Calu3 (cell line): ENCODE data around the gene FABP6. TPM values are rescaled to one million over a fixed set of nuclear protein-coding genes. Genes with fewer than 3 reads are reported as not detected.
A peak's percentile ranks its signal among the peaks of the same experiment; 100 is the strongest.

ENCODE experiments used
- BruUV-seq: library from RNA; stranded (reverse); fragments of 400-500 nt; replicated peaks from 2 replicates; lab custom pipeline; 2021; lab: Mats Ljungman, UMichigan
- CTCF ChIA-PET: fragments of 300-600 bp; sonication (Branson Sonifier 250); formaldehyde crosslinking; loops from one replicate; lab custom pipeline; 2022; ENCODE audit warnings: antibody characterized with exemption; lab: Charles Lee
- DNase-seq: peaks from one replicate; pipeline ENCODE4 v3.0.0; 2022
- H3K27ac Mint-ChIP-seq: one replicate; pipeline ENCODE4 v1.8.0; 2022; ENCODE audit warnings: mixed read lengths; ENCODE audit not compliant: unreplicated experiment
- H3K27me3 Mint-ChIP-seq: one replicate; pipeline ENCODE4 v1.8.0; 2022; ENCODE audit warnings: mixed read lengths; ENCODE audit not compliant: unreplicated experiment
- H3K36me3 Mint-ChIP-seq: one replicate; pipeline ENCODE4 v1.8.0; 2022; ENCODE audit warnings: mild to moderate bottlenecking, moderate library complexity, mixed read lengths; ENCODE audit not compliant: insufficient read depth, unreplicated experiment
- H3K4me1 Mint-ChIP-seq: one replicate; pipeline ENCODE4 v1.8.0; 2022; ENCODE audit warnings: mild to moderate bottlenecking, low read depth, mixed read lengths; ENCODE audit not compliant: unreplicated experiment
- H3K4me3 Mint-ChIP-seq: one replicate; pipeline ENCODE4 v1.8.0; 2022; ENCODE audit warnings: mild to moderate bottlenecking, low read depth, moderate library complexity, mixed read lengths; ENCODE audit not compliant: unreplicated experiment
- H3K9me3 Mint-ChIP-seq: one replicate; pipeline ENCODE4 v1.8.0; 2022; ENCODE audit warnings: low read depth, mixed read lengths; ENCODE audit not compliant: unreplicated experiment
- intact Hi-C: fragments of 100-400 bp; cut with micrococcal nuclease; formaldehyde crosslinking; loops from one replicate; pipeline ENCODE4 v1.10.0; 2022; ENCODE audit not compliant: unreplicated experiment
- total RNA-seq: library from RNA; stranded (reverse); gene quantifications from 2 replicates; pipeline ENCODE4 v1.2.3, GENCODE V29; 2022
- TF ChIP-seq, protein P1 (sequence below): fragments of 200-600 bp; IDR thresholded peaks from one replicate; pipeline ENCODE4 v1.8.0; 2022; ENCODE audit warnings: antibody characterized with exemption; ENCODE audit not compliant: unreplicated experiment

Gene FABP6
- total RNA-seq, 1 experiment from 2014 or later, result 1.6 TPM

DNA sequence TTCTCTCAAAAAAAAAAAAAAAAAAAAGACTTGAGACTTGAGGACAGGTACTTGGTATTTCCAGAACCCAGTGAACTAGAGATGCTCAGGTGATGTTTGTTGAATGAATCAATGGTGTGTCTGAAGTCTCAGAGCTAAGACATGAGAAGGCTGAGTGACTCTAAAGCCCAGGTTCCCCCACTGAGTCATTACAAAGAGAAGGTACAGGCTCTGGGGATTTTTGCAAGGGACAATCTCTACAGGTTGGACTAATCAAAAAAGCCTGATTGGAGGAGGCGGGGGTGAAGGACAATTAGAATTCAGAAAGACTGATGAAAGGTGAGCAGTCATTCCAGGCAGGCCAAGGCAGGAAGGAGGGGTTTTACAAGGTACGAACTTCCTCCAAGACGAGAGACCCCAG lies 8.2 kb upstream of the FABP6 start:
- no TSS peak for BruUV-seq
- TF ChIP-seq, protein P1, sequence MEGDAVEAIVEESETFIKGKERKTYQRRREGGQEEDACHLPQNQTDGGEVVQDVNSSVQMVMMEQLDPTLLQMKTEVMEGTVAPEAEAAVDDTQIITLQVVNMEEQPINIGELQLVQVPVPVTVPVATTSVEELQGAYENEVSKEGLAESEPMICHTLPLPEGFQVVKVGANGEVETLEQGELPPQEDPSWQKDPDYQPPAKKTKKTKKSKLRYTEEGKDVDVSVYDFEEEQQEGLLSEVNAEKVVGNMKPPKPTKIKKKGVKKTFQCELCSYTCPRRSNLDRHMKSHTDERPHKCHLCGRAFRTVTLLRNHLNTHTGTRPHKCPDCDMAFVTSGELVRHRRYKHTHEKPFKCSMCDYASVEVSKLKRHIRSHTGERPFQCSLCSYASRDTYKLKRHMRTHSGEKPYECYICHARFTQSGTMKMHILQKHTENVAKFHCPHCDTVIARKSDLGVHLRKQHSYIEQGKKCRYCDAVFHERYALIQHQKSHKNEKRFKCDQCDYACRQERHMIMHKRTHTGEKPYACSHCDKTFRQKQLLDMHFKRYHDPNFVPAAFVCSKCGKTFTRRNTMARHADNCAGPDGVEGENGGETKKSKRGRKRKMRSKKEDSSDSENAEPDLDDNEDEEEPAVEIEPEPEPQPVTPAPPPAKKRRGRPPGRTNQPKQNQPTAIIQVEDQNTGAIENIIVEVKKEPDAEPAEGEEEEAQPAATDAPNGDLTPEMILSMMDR, result no peak
- Mint-ChIP-seq H3K4me1 (no peaks in the 10 kb centered on the region), H3K27me3 (no peaks in the 10 kb centered on the region), H3K36me3 (no peaks in the 10 kb centered on the region), H3K27ac (no peak overlapping the region), H3K4me3 (no peak overlapping the region), H3K9me3 (no peaks in the 10 kb centered on the region)
- no peak for DNase-seq
- CTCF ChIA-PET, result no interaction called here
- intact Hi-C loops, result no loop called here

DNA sequence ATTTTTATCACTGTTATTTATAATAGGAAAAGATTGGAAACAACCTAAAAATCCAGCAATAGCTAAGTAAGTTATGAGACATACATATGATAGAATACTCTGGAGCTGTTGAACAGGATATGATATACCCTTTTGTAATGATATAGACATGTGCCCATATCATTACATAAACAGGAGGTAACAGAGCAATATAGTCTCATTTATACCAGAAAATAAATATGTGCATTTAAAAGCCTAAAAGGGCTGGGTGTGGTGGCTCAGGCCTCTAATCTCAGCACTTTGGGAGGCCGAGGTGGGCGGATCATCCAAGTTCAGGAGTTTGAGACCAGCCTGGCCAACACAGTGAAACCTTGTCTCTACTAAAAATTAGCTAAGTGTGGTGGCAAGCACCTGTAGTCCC lies 2.3 kb upstream of the FABP6 start:
- DNase-seq, result no peak
- Mint-ChIP-seq H3K9me3 (no peaks in the 10 kb centered on the region), H3K4me3 (no peak overlapping the region), H3K27me3 (no peaks in the 10 kb centered on the region), H3K27ac (no peak overlapping the region), H3K4me1 (no peaks in the 10 kb centered on the region), H3K36me3 (no peaks in the 10 kb centered on the region)
- CTCF ChIA-PET, result interaction anchor here (0.7 to 1.4 kb wide), 3 partner anchors 17 to 54 kb away, joined by 4 to 6 read pairs (median 5); no protein-coding TSS in a partner anchor
- intact Hi-C loops, result no loop called here
- BruUV-seq, result no TSS peak
- TF ChIP-seq, protein P1, result no peak

DNA sequence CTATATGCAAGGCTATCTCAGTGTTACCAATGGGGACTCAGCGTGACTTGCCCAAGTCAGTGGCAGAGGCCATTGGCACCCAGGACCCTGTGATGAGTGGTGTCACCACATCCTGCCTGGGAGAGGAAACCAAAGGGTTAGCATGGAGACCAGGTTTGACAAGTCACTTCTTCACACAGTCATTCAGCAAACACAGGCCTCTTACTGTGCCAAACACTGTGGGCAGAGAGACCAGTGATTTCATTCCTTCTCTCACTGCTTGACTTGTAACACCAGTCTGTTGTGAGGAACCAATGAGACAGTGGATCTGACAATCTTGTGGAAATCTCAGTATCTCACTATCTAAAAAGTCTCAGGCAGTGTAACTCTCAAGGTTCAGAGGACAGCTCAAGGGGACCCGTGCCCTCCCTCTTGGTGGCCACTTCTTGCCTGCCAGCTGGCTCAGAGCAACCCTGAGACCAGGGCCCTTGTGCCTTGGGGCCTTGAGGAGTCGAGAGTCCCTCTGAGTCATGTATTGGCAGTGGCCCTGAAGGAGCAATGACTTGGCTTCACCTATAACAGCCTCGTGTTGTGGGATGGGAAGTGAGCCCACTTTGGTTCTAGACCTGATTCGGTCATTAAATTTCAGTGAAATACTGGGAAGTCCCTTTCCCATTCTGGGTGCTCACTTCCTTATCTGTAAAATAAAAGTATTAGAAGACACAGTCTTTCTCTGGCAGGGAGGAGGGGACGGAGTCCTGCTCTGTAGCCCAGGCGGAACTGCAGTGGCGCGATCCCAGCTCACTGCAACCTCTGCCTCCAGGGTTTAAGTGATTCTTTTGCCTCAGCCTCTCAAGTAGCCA lies 1.6 kb downstream of the FABP6 start:
- Mint-ChIP-seq H3K36me3 (no peaks in the 10 kb centered on the region), H3K27me3 (no peaks in the 10 kb centered on the region), H3K4me1 (no peaks in the 10 kb centered on the region), H3K9me3 (no peaks in the 10 kb centered on the region), H3K27ac (no peak overlapping the region), H3K4me3 (no peak overlapping the region)
- no TSS peak for BruUV-seq
- intact Hi-C loops, result no loop called here
- CTCF ChIA-PET, result interaction anchor here (0.6 kb wide), 1 partner anchor 160 kb away, joined by 5 read pairs; no protein-coding TSS in a partner anchor
- DNase-seq, result peak; percentile 25
- TF ChIP-seq, protein P1, result no peak

DNA sequence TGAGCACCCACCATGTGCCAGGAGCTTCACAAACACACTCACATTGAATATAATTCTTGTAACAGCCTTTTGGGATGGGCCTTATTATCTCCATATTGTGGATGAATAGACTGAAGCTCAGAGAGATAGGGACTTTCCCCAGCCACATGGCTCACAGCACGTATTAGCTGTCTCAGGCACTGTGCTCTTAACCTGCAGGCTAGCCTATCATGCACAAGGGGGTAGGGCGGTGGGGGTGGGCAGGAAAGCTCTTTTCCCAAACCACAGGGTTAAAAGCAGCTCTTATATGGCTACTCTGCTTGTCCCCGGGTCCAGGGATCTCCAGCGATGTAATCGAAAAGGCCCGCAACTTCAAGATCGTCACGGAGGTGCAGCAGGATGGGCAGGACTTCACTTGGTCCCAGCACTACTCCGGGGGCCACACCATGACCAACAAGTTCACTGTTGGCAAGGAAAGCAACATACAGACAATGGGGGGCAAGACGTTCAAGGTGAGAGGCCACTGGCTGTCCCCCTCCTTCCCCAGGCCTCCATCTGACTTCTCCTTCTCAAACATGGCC lies 2.6 kb downstream of the FABP6 start:
- H3K4me3 Mint-ChIP-seq, result no peak overlapping the region
- H3K9me3 Mint-ChIP-seq, result no peaks in the 10 kb centered on the region
- intact Hi-C loops, result no loop called here
- TF ChIP-seq, protein P1, result no peak
- no peak overlapping the region for H3K27ac Mint-ChIP-seq
- no peak for DNase-seq
- no peaks in the 10 kb centered on the region for H3K4me1 Mint-ChIP-seq
- H3K27me3 Mint-ChIP-seq, result no peaks in the 10 kb centered on the region
- CTCF ChIA-PET, result no interaction called here
- H3K36me3 Mint-ChIP-seq, result no peaks in the 10 kb centered on the region
- no TSS peak for BruUV-seq
